HG02852 (cell line): ENCODE data around the gene GIPC3.

Experiments
- ATAC-seq: cut with Tn5 transposase; IDR thresholded peaks from one replicate; pipeline ENCODE4 v1.9.1; 2021; ENCODE audit warnings: mild to moderate bottlenecking, moderate library complexity; ENCODE audit not compliant: unreplicated experiment

The GIPC3 gene

DNA sequence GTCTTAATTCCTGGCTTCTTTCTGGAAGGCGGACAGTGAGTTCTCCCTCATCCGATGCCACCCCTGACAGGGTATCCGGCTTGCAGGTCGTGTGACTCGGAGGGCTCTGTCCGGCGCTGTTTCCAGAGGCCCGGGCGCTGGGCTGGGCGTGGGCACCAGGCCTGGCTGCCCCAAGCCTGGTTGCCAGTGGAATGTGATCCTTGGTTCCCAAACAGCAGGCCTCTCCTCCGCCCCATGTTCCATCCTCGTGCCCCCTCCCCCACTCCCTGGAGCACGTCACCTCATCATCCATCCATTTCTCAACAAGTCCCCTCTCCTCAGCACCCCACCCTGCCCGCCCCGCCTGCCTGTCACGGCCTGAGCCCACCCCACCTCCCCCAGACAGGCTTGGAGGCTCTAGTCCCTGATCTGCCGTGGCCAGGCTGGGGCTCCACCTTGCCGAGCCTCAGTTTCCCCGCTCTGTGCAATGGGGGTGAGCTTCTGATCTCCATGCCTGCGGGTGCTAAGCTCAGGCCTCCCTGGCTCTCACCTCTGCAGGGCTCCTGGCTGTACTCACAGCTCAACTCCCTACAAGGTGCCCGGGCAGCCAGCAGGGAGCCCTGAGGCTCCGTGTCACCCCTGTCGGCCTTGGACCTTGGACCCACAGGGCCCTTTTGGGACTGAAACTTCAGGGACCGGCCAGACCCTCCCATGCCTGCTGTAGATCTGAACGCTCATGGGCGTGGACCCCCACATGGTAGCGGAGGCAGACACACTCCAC lies 19.1 kb downstream of the GIPC3 start:
- ATAC-seq = no peak

DNA sequence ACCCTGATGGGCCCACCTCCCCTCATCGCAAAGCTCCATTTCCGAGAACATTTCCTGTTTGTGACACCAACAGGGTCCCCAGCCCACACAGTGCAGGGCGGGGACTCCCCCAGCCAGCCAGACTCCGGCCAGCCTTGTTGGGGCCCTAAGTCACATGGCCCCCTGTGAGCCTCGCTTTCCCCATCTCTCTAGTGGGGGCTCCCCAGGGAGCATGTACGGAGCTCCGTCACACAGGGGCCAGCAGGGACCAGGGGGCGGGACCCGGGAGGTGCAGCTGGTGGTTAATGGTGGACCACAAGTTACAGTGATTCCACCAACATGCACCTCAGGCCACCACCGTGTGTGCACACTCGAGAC lies 19.7 kb downstream of the GIPC3 start:
- ATAC-seq = no peak

DNA sequence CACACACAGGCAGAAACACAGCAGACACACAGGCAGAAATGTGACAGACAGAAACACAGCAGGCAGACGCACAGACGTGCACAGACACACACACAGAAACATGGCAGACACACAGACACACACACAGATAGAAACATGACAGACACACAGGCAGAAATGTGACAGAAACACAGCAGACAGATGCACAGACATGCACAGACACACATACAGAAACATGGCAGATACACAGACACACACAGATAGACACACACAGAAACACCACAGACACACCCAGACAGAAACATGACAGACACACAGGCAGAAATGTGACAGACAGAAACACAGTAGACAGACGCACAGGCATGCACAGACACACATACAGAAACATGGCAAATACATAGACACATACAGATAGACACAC lies 20.1 kb downstream of the GIPC3 start:
- ATAC-seq = no peak

DNA sequence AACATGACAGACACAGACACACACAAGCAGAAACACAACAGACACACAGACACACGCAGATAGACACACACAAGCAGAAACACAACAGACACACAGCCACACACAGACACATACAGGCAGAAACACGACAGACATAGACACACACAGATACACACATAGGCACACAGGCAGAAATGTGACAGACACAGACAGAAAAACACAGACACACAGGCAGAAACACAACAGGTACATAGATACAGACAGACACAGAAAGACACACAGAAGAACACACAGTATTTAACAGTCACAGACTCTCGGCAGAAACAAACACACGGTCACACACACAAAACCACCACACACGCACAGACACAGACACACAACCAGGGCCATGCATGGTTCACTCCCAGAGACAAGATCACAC lies 20.5 kb downstream of the GIPC3 start:
- ATAC-seq = no peak

DNA sequence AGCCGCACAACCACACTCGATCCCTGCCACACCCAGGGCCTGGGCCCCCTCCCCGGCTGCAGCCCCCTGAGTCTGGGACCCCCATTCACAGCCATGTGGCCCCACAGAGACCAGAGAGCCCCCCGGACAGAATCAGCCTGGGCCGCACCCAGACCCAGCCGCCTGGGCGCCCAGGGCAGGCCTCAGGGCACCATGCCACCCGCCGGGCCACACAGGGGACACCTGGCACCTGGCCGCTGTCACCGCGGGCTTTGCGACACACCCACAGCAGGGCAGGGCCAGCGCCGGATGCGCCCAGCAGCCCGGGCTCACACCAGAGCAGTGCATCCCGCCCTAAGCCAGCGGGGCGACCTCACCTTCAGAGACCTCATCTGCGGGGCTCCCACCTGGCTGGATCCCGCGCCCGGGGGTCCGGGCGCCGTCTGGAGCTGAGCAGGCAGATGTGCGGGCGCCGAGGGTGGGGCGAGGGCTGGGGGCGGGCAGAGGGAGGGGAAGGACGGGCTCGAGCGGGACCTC lies 21.0 kb downstream of the GIPC3 start:
- ATAC-seq = no peak

DNA sequence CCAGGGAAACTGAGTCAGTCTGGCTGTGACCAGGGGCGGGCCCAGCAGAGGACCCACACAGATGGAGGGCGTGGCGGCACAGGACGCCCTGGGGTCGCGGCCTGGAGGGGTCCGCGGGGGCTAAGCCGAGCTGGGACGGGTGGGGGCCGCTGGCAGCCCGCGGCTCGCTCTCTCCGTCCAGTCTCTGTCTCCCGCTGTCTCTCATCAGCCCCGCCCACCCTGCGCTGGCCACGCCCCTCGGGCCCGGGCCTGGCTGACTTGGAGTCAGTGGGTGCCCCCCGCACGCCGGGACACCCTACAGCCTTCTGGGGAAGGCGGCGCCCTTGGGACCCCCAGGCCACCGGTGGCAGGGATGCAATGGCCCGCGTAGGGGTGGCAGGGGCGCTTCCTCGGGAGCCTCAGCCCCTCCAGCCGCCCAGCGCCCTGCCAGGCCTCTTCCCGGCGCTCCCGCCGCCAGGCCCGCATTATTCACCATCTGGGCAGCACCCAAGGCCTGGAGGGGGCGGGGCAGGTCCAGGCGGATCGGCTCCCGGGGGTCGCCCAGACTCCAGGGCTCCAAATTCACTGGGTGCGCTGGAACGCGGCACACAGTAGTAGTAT lies 21.5 kb downstream of the GIPC3 start, which contains the start of gene TBXA2R:
Gene TBXA2R (minus strand): TSS at position 186 of the 600 bp plus-strand sequence. CDS start 6,241 bp downstream, outside the sequence.
- ATAC-seq = no peak

DNA sequence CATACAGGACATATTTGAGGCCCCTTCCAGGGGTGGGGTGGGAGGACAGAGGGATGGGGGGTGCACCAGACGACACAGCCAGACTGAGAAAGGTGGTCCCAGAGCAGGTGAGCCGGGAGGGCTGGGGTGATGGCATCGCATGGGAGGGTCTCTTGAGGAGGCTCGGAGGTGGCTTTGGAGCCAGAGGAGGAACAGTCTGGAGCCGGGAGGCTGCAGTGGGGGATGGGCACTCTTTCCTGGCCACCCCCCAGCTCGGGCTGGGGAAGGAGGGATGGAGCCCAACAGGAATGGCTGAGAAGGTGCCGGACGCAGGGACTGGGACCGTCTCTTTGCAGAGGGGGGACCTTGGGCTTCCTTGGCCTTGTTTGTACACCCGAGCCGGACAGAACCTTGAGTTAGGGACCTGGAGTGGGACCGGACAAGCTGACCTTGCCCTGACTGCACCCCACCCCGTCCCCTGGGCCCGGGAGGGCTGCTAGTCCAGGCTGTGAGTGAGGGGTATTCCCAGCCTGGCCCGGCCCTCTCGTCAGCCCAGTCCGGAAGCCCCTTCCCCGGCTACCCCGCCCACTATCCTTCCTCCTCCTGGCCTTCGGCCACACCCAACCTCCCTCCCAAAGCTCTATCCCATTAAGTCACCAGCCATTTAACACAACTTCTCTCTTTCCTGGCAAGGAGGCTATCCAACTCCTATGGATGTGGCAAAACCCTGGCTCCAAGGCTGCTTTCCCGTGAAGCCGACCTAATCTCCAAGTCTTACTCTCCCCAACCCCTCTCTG lies 22.2 kb downstream of the GIPC3 start:
- ATAC-seq = no peak

DNA sequence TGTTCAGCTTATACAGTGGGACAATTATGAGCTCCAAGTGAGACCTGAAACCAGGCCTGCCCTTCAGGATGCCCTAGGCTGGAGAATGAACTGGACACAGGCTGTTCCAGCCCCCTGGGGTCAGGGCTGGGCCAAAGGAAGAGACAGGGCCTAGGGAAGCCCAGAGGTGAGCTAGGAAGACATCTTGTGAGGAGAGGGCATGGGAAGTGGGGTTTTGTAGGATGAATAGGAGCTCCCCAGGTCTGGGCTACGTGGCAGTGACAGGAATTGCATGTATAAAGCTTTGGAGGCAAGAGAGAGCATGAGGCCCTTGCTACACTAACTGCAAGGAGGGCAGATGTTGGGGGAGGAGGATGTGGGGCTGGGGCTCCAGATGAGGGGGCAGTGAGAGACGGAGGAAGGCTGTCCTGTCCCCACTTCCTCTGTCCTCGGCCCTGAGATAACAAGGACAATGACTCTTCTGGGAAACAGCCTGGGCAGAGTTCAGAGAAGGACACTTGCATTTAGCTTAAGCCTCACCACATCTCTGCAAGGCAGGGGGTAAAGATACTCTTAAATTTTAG lies 22.9 kb downstream of the GIPC3 start:
- no peak for ATAC-seq

DNA sequence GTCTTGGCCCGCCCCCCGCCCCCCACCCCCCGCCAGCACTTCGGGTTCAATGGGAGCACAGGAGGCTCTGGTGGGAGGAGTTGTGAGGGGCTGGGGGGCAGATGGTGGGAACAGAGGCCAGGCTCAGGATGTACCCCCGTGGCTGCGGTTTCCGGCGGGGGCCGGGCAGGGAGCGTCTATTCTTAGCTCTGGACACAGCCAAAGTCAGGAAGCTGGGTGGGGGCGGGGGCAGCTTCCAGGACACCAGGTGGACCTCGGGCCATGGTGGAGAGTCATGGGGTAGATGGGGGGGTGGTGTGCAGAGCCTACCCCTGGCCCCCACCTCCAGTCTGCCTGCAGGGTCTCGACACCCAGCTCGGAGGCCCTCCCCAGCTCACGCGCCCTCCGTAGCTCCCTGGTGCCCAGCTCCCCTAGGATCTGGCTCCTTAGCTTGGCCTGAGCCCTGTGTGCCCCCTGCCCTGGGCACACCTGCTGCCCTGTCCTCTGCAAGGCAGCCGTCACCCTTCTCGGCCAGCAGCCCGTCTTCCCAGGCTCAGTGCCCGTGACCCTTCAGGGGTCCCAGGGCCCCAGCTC lies 23.6 kb downstream of the GIPC3 start:
- no peak for ATAC-seq

DNA sequence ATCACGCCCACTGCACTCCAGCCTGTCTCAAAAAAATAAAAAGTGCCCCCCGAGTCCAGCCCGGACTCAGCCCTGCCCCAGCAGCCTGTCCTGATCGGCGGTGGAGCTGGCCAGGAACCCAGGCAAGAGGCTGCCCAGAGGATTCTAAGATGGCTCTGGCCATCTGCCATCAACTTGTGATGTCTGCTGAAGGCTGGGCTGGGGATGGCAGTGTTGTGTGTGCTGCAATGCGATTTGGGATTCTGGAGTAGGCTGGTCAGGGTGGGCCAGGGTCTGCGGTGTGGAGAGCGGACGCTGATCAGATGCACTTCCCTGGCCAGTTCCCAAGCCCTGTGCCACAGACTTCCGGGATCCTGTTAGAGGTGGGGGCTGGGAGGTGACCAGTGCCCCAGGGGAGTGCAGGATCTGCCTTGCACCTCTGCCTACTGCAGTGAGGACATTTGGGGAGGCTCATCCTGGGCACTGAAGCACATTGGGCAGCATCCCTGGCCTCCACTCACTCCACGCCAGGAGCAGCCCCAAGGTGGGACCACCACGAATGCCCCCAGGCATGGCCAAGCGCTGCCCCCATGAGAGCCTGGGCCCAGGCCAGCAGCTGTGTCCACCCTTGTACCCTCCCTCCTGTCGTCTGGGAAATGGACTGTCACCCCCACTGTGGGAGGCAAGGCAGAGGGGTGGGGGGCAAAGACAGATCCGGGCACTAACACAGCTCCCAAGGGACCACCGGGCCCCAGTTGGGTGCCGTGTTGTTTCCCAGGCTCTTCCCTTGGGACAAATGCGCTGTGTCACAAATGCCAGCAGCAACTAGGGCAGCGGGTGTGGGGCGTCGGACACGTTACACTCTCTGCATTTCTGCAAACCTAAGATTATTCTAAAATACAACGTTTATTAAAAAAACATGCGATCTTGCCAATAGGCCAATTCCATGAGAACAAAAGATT lies 24.8 kb downstream of the GIPC3 start:
- ATAC-seq = no peak

DNA sequence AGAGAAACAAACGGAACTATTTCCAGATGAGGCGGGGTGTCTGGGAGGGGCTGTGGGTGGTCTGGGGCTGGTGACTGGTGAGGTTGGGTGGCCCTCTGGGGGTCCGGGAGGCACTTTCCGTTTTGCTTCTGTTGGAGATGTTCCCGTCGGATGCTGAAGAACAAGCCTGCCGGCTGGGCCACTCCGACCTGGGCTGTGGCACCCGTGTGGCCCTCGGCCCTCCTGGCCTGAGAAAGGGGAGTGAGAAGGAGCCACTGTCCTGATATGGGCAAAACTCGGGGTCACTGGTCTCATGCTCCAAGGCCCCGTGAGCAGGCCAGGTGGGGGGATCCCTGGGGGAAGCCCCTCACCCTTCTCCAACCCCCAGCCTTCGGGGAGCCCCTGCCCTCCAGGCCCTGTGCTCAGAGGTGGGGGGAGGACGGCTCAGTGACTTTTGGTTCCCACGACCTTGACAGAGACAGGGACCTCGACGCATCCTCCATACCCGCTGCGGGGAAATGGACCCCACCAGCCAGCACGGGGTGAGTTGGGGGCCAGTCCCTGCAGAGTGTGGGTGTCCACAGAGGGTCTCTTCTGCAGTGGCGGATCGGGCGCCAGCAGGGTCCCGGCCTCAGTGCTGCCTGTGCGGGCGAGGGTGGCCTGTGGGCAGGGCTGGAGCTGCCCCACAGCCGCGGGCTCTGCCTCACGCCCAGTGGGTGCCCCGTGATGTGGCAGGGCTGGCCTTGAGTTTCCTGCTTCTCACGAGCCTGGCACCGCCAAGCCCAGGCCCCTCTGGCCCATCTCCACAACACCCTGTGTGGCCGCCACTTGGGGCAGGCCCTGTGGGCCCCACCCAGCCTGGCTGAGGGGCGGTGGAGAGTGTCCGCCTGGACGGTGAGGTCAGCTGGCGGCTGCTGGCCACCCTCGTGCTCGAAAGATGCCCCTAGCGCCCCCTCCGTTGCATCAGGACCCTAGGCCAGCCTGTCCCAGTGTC lies 25.8 kb downstream of the GIPC3 start:
- ATAC-seq = no peak

DNA sequence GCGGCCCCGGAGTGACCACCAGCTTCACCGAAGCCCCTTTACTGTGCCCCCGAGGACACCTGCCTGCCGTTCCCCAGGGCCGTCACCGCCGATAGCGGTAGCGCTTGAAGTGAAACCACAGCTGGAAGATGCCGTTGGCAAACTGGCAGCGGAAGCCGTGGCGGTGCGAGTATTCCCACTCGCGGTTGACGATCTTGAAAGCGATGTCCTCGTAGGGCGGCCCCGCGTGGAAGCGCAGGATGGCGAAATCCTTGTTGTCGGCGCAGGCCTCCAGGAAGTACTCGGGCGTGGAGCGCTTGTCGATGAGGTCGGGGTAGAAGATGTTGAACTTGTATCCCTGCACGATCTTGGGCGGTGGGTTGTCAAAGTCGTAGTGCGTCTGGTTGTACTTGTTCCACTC lies 26.6 kb downstream of the GIPC3 start:
- ATAC-seq = no peak

DNA sequence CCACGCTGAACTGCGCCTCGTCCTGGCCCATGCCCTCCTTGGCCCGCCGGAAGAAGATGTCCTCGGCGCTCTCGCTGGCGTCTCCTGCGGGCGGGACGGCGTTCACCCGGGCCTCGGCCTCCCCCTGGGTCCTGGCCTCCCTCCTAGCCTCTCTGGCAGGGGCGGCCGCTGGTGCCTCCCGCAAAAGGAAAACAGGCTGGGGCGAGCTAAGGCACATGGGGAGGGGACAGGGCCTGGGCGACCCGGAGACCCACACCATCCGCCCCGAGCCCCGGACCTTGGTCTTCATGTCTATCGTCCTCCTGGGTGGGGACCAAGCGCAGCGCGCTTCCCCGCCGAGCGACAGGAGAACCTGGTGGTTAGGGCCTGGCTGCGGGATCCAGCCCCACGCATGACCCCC lies 27.1 kb downstream of the GIPC3 start:
- ATAC-seq = no peak

DNA sequence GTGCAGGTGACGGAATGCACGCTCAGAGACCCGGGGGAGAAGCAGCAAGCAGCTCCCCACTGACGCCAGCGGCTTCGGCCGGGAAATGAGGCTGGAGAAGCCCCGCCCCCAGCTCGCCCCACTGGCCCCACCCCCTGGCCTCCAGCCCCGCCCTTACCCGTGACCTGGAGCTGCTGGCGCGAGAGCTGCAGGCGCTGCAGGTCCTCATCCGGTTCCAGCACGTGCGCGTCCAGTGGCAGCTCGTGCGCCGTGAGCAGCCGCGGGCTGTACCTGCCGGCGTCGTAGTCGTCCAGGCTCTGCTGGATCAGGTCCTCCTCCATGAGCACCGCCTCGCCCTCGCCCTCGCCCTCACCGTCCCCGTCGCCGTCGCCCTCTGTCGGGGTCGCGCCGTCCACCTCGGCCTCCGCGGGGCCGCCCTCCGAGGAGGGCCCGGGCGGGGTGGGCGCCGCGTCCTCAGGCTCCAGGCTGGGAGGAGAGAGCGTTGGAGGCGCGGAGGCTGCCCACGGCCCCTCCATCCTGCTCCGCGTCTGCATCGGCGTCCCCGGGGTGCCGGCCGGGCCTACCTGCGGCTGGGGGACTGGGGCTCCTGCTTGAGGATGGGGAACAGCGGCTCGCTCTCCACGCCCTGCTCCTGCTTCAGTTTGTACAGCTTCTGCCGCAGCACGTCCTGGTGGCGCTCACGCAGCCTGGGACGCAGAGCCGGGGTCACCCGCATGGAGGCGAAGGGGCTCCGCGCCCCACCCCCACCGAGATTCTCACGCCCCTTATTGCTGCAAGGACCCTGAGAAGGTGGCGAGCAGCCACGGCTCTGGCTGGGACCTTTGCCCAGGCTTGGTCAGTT lies 27.8 kb downstream of the GIPC3 start:
- no peak for ATAC-seq

DNA sequence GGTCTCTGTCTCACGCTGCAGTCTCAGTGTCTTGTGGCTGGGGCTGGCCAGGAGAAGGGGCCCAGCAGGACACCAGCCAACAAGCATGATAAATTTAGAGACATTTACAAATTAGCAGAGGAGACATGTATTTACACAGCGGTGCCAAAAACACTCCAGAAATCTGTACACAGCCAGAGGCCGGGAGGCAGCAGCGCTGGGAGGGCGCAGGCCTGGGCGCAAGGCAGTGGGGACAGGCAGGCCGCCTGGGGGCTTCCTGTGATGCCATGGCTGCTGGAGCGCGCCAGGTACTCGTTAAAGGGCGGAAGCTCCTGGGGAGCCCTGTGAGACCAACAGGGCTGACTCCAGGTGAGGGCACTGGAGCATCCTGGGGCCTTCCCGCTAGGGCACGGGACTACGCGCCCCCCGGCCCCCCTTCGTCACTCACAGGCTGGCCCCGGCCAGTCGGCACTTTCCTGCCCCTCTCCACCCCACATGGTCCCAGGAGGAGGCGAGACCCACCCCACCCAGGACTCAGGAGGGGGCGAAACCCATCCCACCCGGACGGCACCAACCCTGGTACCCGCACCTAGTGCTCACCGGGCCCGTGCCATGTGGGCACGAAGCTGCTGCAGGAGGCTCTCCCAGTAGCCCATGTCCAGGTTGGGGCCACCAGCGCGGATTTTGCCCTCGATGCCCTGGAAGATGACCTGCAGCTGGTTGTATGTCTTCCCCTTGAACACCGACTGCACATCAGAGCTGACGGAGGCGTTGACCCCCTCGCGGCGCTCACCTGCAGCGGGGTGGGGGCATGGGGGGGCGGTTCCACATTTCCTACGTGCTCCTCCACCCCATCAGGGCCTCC lies 28.8 kb downstream of the GIPC3 start:
- ATAC-seq = no peak

DNA sequence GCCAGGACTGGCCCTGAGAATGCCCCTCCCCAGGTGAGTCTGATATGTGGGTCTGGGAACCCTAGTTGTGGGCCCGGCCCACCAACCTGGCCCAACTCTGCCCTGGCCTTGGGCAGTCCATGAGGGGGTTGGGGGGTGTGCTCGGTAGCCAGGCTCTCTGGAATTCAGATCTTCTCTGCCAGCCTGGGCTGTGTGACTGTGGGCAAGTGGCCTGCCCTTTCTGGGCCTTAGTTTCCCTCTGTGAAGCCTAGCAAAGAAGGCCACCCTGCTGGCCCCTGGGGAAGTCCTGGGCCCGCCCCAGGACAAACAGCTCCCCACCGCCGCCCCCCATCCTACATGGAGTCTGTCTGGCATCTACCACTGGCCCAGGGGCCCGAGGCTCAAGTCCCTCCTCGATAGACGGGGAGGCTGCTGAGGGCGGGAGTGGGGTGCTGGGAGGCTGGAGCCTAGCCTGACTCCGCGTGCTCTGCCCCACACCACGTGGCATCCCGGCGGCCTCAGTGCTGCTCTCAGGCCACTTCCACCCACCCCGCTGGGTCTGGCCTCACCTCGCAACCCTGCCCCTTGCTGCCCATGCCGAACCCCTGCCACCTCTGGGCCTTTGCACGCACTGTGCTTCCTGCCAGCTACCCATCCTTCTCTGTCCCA lies 29.7 kb downstream of the GIPC3 start:
- no peak for ATAC-seq
